C4-2B (cell line): ENCODE measurements around the gene USP37.

Experiments
- H3K27ac ChIP-seq: fragments of 450-650 bp; 2 replicates; pipeline ENCODE4 v1.5.1; 2017
- ZFX ChIP-seq: fragments of 450-650 bp; IDR thresholded peaks from 2 replicates; pipeline ENCODE4 v1.6.1; 2017
- TF ChIP-seq, protein P1 (sequence below): fragments of 450-650 bp; conservative IDR thresholded peaks from 2 replicates; pipeline ENCODE4 v1.5.1; 2017; ENCODE audit warnings: mild to moderate bottlenecking

Gene USP37

DNA sequence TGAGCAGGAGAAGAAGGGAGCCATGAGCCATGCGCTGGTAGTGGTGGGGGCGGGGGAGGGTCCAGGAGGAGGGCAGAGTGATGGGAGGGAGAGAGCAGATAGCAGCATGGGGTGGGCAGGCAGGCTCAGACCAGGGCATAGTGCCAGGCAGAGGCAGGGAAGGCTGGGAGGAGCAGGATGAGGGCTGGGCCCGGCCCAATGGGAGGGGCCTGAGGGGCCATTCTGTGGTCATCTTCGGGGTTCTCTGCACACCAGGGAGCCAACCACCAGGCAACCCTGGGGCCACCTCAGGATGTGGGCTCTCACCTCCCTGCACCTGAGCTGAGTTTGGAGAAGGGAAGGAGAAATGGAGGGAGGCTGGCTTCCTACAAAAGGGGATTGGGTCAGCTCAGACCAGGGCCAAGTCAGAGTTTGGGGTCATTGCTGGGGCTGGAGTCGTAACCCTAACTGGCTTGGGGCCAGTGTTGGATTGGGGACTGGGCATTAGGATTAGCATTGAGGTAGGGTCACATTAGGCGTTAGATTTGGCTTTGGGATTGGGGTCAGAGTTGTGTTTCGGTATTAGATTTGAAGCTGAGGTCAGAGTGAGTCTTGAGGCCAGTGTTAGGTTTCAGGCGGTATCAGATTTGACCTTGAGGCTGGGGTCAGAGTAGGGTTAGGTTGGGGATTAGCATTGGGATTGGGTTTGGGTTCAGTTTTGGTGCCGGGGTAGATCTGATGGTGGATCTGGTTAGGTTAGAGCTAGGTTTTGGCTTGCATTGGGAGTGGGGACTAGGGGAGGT lies 138.0 kb downstream of the USP37 start:
- no peak overlapping the region for H3K27ac ChIP-seq
- TF ChIP-seq, protein P1, sequence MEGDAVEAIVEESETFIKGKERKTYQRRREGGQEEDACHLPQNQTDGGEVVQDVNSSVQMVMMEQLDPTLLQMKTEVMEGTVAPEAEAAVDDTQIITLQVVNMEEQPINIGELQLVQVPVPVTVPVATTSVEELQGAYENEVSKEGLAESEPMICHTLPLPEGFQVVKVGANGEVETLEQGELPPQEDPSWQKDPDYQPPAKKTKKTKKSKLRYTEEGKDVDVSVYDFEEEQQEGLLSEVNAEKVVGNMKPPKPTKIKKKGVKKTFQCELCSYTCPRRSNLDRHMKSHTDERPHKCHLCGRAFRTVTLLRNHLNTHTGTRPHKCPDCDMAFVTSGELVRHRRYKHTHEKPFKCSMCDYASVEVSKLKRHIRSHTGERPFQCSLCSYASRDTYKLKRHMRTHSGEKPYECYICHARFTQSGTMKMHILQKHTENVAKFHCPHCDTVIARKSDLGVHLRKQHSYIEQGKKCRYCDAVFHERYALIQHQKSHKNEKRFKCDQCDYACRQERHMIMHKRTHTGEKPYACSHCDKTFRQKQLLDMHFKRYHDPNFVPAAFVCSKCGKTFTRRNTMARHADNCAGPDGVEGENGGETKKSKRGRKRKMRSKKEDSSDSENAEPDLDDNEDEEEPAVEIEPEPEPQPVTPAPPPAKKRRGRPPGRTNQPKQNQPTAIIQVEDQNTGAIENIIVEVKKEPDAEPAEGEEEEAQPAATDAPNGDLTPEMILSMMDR: no peak
- no peak for TF ChIP-seq ZFX

DNA sequence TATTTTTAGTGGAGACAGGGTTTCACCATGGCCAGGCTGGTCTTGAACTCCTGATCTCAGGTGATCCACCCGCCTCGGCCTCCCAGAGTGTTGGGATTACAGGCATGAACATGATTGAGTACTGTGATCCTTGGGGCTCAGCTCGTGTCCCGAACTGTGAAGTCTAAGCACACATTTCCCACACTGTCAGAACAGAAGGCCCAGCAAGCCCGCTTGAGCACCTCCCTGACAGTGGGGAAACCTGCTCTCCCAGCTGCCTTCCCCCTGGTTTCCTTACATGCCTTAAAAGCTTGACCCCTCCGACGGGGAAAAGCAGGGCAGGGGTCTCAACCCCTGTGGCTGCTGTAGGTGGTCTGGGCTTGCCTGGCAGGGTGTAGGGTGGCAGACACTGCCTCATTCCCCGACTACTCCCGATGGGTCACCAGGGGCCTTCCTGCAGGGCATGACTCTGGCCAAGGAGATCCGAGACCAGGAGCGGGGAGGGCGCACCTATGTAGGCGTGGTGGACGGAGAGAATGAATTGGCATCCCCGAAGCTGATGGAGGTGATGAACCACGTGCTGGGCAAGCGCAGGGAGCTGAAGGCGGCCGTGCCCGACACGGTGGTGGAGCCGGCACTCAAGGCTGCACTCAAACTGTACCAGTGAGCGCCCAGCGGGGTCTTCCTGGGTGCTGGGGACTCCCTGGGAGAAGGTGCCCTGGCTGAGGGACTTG lies 139.1 kb downstream of the USP37 start:
- H3K27ac ChIP-seq: no peak overlapping the region
- TF ChIP-seq ZFX: no peak
- TF ChIP-seq, protein P1: no peak

DNA sequence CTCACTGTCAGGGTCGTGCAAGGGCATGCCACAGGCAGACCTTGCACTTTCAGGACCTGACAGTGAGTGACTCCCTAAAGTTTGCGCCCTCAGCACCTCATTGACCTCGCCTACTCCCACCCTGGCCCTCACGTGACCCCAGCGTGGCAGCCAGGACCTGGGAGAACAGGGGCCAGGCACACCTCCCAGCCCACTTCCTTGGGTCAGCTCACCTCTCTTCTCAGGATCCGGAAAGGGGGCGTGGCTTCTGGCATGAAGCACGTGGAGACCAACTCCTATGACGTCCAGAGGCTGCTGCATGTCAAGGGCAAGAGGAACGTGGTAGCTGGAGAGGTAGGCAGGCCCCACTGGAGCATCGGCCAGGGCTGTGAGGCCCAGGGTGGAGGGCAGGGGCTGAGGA lies 140.4 kb downstream of the USP37 start:
- no peak for TF ChIP-seq ZFX
- TF ChIP-seq, protein P1: no peak
- H3K27ac ChIP-seq: no peak overlapping the region

DNA sequence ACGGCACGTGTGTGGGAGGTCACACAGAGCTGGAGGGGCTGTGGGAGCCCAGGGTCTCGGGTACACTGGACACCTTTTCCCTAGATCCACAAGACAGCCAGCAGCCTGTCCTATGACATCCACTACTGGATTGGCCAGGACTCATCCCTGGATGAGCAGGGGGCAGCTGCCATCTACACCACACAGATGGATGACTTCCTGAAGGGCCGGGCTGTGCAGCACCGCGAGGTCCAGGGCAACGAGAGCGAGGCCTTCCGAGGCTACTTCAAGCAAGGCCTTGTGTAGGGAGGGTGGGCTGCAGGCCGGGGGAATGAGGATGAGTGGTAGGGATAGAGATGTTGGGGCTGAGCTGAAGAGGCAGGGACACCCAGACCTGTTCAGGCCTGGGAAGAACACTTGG lies 142.6 kb downstream of the USP37 start:
- H3K27ac ChIP-seq: no peak overlapping the region
- no peak for TF ChIP-seq ZFX
- TF ChIP-seq, protein P1: no peak

DNA sequence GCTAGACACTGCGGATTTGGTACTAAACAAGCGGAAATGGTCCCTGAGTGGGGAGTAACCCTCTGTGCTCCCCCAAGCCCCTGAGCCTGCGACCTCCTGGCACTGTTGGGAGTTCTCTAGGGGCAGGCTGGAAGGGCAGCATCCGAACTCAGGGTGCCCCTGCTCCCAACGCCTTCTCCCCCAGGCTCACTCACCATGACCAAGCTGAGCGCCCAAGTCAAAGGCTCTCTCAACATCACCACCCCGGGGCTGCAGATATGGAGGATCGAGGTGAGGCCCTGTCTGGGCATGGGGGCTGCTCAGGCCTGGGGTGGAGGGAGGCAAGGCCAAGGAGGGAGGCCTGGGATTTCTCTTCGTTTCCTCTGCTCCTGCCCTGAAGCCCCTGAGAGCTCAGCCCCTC lies 144.6 kb downstream of the USP37 start:
- no peak for TF ChIP-seq ZFX
- TF ChIP-seq, protein P1: no peak
- no peak overlapping the region for H3K27ac ChIP-seq

DNA sequence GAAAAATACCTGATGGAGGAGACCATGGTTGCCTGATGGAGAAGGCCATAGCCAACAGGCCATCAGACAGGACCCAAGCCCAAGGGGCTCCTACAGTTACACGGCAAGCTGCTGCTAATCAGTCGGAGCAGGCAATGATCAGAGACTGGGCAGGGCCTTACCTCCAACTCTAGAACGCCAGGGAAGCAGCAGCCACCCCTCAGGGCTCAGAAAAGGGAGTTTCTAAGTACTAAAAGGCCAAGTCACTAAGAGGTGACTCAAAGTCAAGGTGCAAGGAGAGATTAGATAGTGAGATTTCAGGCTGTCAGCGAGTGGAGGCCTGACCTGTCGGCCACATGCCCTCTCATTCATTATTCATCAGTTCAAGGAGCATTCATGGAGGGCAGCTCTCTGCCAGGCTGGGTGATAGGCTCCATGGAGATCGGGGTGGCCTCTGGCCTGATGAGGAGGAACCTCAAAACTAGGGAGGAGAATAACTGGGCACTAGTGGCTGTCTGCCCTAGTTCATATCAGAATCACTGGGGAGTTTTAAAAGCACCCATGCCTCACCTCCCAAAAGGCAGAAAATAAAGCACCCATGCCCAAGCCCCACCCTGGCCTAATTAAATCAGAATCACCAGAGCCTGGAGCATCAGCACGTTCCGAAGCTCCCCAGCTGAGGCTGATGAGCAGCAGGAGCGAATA lies 145.6 kb downstream of the USP37 start:
- TF ChIP-seq, protein P1: no peak
- no peak for TF ChIP-seq ZFX
- no peak overlapping the region for H3K27ac ChIP-seq

DNA sequence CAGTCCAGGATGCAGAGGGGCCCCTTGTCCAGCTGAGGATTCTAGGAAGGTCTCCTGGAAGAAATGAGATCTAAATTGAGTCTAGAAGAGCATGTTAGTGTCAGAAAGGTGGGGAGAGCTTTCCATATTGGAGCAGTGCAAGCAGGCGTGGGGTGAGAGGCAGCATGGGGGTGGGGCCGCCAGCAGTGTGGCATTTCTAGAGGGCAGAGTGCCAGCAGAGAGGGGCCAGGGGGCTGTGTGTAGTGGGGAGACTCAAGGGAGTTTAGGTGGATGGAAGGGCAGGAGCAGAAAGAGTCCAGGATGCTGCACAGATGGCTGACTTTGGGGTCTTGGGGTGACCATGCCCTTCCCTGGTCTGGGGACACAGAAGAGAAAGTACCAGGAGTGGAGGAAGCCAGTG lies 147.1 kb downstream of the USP37 start:
- H3K27ac ChIP-seq: no peak overlapping the region
- TF ChIP-seq, protein P1: no peak
- no peak for TF ChIP-seq ZFX
